ENCODE results near the gene MIEF1. TPM values are rescaled to one million over a fixed set of nuclear protein-coding genes. Genes with fewer than 3 reads are reported as not detected.

The MIEF1 gene
- total RNA-seq, 2 experiments from 2014 or later, result 19.8 to 20.4 TPM

DNA sequence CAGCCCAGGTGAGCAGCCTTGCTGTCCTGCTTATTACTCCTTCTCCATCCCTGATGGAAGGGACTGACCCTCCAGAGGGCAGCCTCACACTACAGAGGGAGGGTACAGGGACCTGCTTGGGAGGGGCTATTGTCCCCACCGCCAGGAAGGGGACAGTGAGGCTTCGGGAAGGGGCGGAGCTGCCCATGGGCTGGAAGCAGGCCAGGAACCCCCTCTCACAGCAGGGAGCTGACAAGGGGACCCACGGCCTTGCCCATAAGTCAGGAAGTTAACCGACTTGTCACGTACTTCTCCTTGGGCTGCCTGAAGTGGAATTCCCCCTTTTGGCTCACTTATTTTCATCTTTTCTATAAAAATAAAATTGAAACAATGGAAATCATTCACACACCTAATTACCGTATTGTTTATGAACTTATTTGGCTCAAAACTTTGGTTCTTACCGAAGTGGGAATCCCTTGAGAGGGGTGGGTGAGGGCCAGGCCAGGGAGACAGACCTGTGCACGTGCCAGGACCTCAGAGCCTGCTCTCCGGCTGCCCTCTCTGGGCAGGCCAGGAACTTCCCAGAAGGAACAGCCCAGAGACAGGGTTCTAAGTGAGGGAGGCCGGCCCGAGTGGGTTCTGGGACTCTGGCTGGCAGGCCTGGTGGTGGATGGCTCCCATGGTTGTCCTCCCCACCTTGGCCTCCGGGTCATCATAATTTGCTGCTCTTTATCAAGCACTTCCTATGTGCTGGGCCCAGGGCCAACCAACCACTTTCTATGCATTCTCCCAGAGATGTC lies 39.5 kb upstream of the MIEF1 start:
- POLR2A ChIA-PET, result no interaction called here
- peaks cover 8% of the 10 kb centered on the region for H3K4me1 Mint-ChIP-seq (ENCODE audit: low read depth)
- H3K36me3 ChIP-seq (ENCODE audit: insufficient read depth, low read length), result no peaks in the 10 kb centered on the region
- H3K27ac ChIP-seq (ENCODE audit: low read depth in 1 of 2, low read length in 2 of 2), result no peak overlapping the region
- H3K9me3 Mint-ChIP-seq, result no peaks in the 10 kb centered on the region
- H3K27me3 Mint-ChIP-seq, result peaks cover 21% of the 10 kb centered on the region
- H3K4me3 Mint-ChIP-seq, result no peak overlapping the region
- TF ChIP-seq, protein P1, sequence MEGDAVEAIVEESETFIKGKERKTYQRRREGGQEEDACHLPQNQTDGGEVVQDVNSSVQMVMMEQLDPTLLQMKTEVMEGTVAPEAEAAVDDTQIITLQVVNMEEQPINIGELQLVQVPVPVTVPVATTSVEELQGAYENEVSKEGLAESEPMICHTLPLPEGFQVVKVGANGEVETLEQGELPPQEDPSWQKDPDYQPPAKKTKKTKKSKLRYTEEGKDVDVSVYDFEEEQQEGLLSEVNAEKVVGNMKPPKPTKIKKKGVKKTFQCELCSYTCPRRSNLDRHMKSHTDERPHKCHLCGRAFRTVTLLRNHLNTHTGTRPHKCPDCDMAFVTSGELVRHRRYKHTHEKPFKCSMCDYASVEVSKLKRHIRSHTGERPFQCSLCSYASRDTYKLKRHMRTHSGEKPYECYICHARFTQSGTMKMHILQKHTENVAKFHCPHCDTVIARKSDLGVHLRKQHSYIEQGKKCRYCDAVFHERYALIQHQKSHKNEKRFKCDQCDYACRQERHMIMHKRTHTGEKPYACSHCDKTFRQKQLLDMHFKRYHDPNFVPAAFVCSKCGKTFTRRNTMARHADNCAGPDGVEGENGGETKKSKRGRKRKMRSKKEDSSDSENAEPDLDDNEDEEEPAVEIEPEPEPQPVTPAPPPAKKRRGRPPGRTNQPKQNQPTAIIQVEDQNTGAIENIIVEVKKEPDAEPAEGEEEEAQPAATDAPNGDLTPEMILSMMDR (IDR thresholded peaks at IDR 0.05), result no peak
- ATAC-seq (ENCODE audit: poor library complexity) (no peak), DNase-seq (peak in 1 of 14 experiments; percentile 31)
- peaks cover 14 to 15% of the 10 kb centered on the region in 2 experiments for H3K27me3 ChIP-seq (ENCODE audit: control insufficient read depth in 1 of 2, insufficient read depth in 2 of 2, low read length in 2 of 2)
- H3K4me1 ChIP-seq (ENCODE audit: insufficient read depth, low read length), result peaks cover 10% of the 10 kb centered on the region
- H3K27ac Mint-ChIP-seq, result no peak overlapping the region
- CTCF ChIA-PET, result no interaction called here
- peaks cover 0 to 9% of the 10 kb centered on the region in 2 experiments for H3K9me3 ChIP-seq (ENCODE audit: control insufficient read depth in 1 of 2, insufficient read depth in 1 of 2, low read length in 2 of 2)
- intact Hi-C loops (cut with DNase I, micrococcal nuclease), result no loop called here
- H3K4me3 ChIP-seq (ENCODE audit: low read length), result no peak overlapping the region
- H3K36me3 Mint-ChIP-seq (ENCODE audit: low read depth), result no peaks in the 10 kb centered on the region

DNA sequence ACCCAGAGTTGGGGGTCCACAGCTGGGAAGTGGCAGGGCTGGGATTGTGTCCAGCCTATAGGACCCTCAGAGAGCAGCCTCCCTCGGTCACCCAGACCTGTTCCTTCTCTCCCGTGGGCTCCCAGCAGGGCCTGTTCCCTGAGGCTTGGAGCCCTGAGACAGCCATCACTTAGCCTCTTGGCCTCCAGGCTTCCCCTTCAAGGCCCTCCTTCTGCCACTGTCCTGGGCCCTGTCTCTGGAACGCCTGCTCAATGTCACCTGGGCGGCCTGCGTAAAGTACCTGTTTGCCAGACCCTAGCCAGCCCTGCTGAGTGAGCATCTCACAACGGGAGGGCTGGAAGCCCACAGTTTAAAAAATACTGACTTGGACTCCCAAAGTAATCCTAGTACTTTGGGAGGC lies 38.8 kb upstream of the MIEF1 start:
- H3K27ac ChIP-seq (ENCODE audit: low read depth in 1 of 2, low read length in 2 of 2), result no peak overlapping the region

DNA sequence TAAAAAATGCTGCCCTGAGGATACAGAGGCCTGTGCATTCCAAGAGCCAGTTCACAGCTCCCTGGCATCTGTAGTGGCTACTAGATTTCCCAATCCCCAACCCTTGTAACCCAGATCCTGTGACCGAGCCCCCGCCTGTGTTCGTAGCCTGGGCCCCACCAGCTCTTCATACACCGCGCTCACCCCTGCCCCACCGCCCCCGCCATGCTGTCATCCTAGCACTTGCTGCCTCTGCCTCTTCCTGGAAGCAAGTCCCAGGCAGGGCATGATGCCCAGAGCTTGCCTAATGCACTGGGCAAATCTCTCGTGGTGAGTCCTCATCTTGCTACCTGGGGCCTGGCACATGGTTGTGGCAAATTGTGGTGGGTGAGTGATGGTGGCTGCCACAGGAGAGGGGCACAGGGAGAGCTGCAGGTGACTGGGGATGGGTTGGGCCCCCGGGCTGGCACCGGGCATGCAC lies 38.1 kb upstream of the MIEF1 start:
- Mint-ChIP-seq H3K9me3 (no peaks in the 10 kb centered on the region), H3K27me3 (peaks cover 11% of the 10 kb centered on the region), H3K4me1 (ENCODE audit: low read depth) (no peaks in the 10 kb centered on the region), H3K27ac (no peak overlapping the region), H3K4me3 (no peak overlapping the region), H3K36me3 (ENCODE audit: low read depth) (no peaks in the 10 kb centered on the region)
- no peaks in the 10 kb centered on the region for H3K9me3 ChIP-seq (ENCODE audit: control insufficient read depth in 1 of 2, insufficient read depth in 1 of 2, low read length in 2 of 2)
- TF ChIP-seq, protein P1 (IDR thresholded peaks at IDR 0.05), result no peak
- DNase-seq, result no peak
- H3K27me3 ChIP-seq (ENCODE audit: control insufficient read depth in 1 of 2, insufficient read depth in 2 of 2, low read length in 2 of 2), result peaks cover 3 to 5% of the 10 kb centered on the region in 2 experiments
- ChIA-PET POLR2A (no interaction called here), CTCF (no interaction called here)
- H3K4me1 ChIP-seq (ENCODE audit: insufficient read depth, low read length), result no peaks in the 10 kb centered on the region
- H3K27ac ChIP-seq (ENCODE audit: low read depth in 1 of 2, low read length in 2 of 2), result no peak overlapping the region
- no peak for ATAC-seq (ENCODE audit: poor library complexity)
- no peak overlapping the region for H3K4me3 ChIP-seq (ENCODE audit: low read length)
- H3K36me3 ChIP-seq (ENCODE audit: insufficient read depth, low read length), result no peaks in the 10 kb centered on the region
- intact Hi-C loops (cut with DNase I, micrococcal nuclease), result no loop called here

More for the DNA sequence above, 38.8 kb upstream of the MIEF1 start:
- CTCF ChIA-PET, result no interaction called here
- Histone ChIP-seq H3K9me3 (ENCODE audit: control insufficient read depth in 1 of 2, insufficient read depth in 1 of 2, low read length in 2 of 2) (peaks cover 0 to 5% of the 10 kb centered on the region in 2 experiments), H3K4me1 (ENCODE audit: insufficient read depth, low read length) (peaks cover 5% of the 10 kb centered on the region), H3K27me3 (ENCODE audit: control insufficient read depth in 1 of 2, insufficient read depth in 2 of 2, low read length in 2 of 2) (peaks cover 9 to 11% of the 10 kb centered on the region in 2 experiments), H3K4me3 (ENCODE audit: low read length) (no peak overlapping the region), H3K36me3 (ENCODE audit: insufficient read depth, low read length) (no peaks in the 10 kb centered on the region)
- DNase-seq (no peak), ATAC-seq (ENCODE audit: poor library complexity) (no peak)
- peaks cover 17% of the 10 kb centered on the region for H3K27me3 Mint-ChIP-seq
- no peaks in the 10 kb centered on the region for H3K9me3 Mint-ChIP-seq
- no peak overlapping the region for H3K27ac Mint-ChIP-seq
- POLR2A ChIA-PET, result no interaction called here
- peaks cover 5% of the 10 kb centered on the region for H3K4me1 Mint-ChIP-seq (ENCODE audit: low read depth)
- TF ChIP-seq, protein P1 (IDR thresholded peaks at IDR 0.05), result no peak
- intact Hi-C loops (cut with DNase I, micrococcal nuclease), result no loop called here
- no peak overlapping the region for H3K4me3 Mint-ChIP-seq
- H3K36me3 Mint-ChIP-seq (ENCODE audit: low read depth), result no peaks in the 10 kb centered on the region
